Upper lobe of right lung (tissue), 1 donor: ENCODE data around the gene BRD1. TPM values are rescaled to one million over a fixed set of nuclear protein-coding genes. Genes with fewer than 3 reads are reported as not detected.
"Not testable (repeated sequence)": the region's sequence is repeated elsewhere in the genome, so short reads cannot be mapped to it uniquely, and the experiment has no call there.

Source experiments
- ATAC-seq: fragments of 200-7000 bp; cut with Tn5 transposase; one replicate; pipeline ENCODE4 v1.9.1; 2020; ENCODE audit warnings: mild to moderate bottlenecking, moderate library complexity
- DNase-seq: peaks from one replicate; pipeline ENCODE4 v3.0.0-alpha.2; 2020
- H3K27ac ChIP-seq: fragments of 200-600 bp; one replicate; pipeline ENCODE4 v1.8.0; 2022
- H3K27me3 ChIP-seq: fragments of 200-600 bp; one replicate; pipeline ENCODE4 v1.8.0; 2022; ENCODE audit warnings: mild to moderate bottlenecking
- H3K36me3 ChIP-seq: fragments of 200-600 bp; one replicate; pipeline ENCODE4 v1.8.0; 2022
- H3K4me1 ChIP-seq: fragments of 200-600 bp; one replicate; pipeline ENCODE4 v1.8.0; 2022
- H3K4me3 ChIP-seq: fragments of 200-600 bp; one replicate; pipeline ENCODE4 v1.8.0; 2022; ENCODE audit warnings: mild to moderate bottlenecking
- H3K9me3 ChIP-seq: fragments of 200-600 bp; one replicate; pipeline ENCODE4 v1.8.0; 2022
- intact Hi-C: fragments of 100-400 bp; cut with DNase I; formaldehyde crosslinking; loops from one replicate; pipeline ENCODE4 v1.11.0; 2022
- total RNA-seq: library from RNA; stranded (reverse); fragmentation: NEBNext Ultra II Directional; extraction: Animal tissue kit (Norgen Biotek cat#: 25700); gene quantifications from one replicate; pipeline ENCODE4 v1.2.1, GENCODE V29; 2021
- TF ChIP-seq, protein P1 (sequence below): fragments of 200-600 bp; IDR thresholded peaks from one replicate; pipeline ENCODE4 v1.8.0; 2022; ENCODE audit warnings: antibody characterized with exemption
- donor health status: DM: no; HTN: yes; CAD: no; lungs with severe emphysema.

The BRD1 gene
- total RNA-seq, 1 donor from 2014 or later = 39.0 TPM

DNA sequence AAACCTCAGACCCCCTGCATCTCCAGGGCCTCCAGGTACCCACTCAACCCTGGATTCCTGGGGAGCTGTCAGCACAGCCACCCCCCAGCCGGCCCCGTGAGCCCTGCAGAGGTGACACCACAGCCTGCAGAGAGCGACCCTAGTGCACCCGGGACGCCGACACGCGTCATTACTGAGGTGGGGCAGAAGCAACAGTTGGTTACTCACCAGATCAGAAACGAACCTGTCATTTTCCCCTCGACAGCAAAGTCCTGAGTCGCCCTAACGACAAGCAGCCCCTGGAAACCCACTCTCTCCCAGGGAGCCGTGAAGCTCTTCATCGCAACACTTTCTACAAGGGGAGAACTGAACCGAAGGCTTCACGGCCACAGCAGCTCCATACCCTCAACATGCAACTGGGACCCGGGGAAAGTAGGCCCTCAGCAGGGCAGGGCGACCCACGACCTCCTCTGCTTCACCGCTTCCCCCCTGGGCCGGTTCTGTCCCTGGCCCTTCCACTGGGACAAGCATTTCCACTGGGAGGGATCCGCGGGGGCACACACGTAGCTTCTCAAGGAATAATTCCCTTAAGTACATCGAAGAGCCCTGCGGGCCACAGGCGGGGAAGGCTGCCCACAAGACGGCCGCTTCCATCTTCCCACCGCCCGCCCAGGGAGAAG lies 1.6 kb downstream of the BRD1 start:
- no peaks in the 10 kb centered on the region for H3K9me3 ChIP-seq
- no peaks in the 10 kb centered on the region for H3K27me3 ChIP-seq
- no peak for DNase-seq
- ATAC-seq = no peak
- H3K4me1 ChIP-seq = peaks cover 30% of the 10 kb centered on the region
- TF ChIP-seq, protein P1, sequence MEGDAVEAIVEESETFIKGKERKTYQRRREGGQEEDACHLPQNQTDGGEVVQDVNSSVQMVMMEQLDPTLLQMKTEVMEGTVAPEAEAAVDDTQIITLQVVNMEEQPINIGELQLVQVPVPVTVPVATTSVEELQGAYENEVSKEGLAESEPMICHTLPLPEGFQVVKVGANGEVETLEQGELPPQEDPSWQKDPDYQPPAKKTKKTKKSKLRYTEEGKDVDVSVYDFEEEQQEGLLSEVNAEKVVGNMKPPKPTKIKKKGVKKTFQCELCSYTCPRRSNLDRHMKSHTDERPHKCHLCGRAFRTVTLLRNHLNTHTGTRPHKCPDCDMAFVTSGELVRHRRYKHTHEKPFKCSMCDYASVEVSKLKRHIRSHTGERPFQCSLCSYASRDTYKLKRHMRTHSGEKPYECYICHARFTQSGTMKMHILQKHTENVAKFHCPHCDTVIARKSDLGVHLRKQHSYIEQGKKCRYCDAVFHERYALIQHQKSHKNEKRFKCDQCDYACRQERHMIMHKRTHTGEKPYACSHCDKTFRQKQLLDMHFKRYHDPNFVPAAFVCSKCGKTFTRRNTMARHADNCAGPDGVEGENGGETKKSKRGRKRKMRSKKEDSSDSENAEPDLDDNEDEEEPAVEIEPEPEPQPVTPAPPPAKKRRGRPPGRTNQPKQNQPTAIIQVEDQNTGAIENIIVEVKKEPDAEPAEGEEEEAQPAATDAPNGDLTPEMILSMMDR = no peak
- peaks cover 29% of the 10 kb centered on the region for H3K36me3 ChIP-seq
- intact Hi-C loops = loop anchor here (10.0 kb wide), 1 partner anchor 51 kb away; no protein-coding TSS in a partner anchor
- H3K27ac ChIP-seq = peak overlapping the region; percentile 88
- H3K4me3 ChIP-seq = peak overlapping the region; percentile 88

DNA sequence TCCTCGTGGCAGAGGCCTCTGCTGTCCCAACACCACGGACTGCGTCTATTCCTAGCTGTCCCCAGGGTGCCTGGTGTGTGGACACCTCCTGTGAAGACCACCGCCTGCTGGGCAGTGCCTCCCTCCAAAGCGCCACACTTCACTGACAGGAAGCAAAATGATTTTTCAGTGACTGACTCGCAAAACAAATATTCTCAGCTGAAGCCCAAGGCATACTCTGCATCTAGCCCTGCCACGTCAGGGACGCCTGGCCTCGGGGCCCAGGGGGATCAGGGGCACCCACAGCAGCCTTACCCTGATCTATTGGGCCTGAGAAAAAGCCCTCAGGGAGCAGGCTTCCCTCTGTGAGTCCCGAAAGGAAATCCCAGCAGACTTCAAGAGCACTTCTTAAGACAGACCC lies 2.2 kb downstream of the BRD1 start:
- Histone ChIP-seq H3K36me3 (peaks cover 35% of the 10 kb centered on the region), H3K27ac (no peak overlapping the region), H3K4me1 (peaks cover 34% of the 10 kb centered on the region), H3K9me3 (no peaks in the 10 kb centered on the region), H3K27me3 (no peaks in the 10 kb centered on the region), H3K4me3 (peak overlapping the region; percentile 88)
- intact Hi-C loops = loop anchor here (10.0 kb wide), 1 partner anchor 51 kb away; no protein-coding TSS in a partner anchor
- ATAC-seq (no peak), DNase-seq (no peak)
- TF ChIP-seq, protein P1 = no peak

DNA sequence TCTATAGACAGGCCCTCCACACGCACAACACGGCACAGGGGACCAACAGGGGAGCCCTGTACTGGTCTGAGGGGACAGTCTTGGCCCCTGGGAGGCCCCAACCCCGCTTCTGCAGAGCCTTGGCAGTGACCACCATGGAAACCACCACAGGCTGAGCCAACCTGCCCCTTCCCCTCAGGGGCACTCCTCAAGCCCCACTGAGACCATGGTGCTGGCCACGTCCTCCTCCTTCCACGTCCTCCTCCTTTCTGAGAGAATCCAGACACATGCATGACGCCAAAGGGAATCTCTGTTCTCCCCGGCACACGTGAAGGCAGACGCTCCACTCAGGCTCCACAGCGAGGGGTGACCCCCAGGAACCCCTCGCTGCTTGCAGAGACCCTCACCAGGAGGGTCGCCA lies 2.7 kb downstream of the BRD1 start:
- DNase-seq = no peak
- H3K27ac ChIP-seq = no peak overlapping the region
- H3K27me3 ChIP-seq = no peaks in the 10 kb centered on the region
- TF ChIP-seq, protein P1 = no peak
- H3K36me3 ChIP-seq = peaks cover 40% of the 10 kb centered on the region
- no peak for ATAC-seq
- intact Hi-C loops = loop anchor here (10.0 kb wide), 1 partner anchor 50 kb away; no protein-coding TSS in a partner anchor
- peaks cover 34% of the 10 kb centered on the region for H3K4me1 ChIP-seq
- H3K9me3 ChIP-seq = no peaks in the 10 kb centered on the region
- no peak overlapping the region for H3K4me3 ChIP-seq

DNA sequence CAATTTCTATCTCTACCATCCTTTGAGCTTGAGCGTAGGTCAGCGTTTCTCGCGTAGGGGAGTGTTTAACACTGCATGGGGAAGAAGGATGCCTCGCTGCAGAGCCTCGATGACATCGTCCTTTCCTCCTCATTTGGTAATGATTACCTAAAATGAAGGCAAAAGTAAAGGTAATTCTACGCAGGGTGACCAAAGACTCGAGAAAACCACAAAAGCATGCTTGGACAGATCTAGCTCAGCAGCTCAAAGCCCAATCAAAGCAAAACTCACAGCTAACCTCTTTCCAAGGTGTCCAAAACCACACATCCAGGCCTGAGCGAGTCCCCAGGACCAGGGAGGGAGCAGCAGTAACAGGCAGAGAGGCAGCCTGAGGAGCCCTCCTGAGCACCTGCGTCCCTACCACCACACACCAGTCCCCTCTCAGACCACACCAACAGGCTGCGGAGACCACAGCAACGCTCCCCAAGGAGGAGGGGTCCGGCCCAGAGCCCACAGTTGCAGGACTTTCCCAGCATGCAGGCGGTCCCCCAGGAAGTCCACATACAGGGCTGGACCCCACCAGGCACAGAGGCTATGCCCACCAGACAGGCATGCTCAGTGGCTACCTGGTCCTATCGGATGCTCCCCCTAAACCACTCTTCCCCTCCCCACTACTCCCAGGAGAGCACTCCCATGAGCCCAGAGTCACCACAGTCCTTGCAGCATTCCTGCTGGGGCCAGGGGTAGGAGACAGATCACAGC lies 3.3 kb downstream of the BRD1 start:
- TF ChIP-seq, protein P1 = no peak
- ATAC-seq (no peak), DNase-seq (no peak)
- peaks cover 46% of the 10 kb centered on the region for H3K36me3 ChIP-seq
- intact Hi-C loops = loop anchor here (10.0 kb wide), 1 partner anchor 50 kb away; no protein-coding TSS in a partner anchor
- H3K27ac ChIP-seq = no peak overlapping the region
- H3K4me1 ChIP-seq = peaks cover 34% of the 10 kb centered on the region
- H3K27me3 ChIP-seq = no peaks in the 10 kb centered on the region
- no peak overlapping the region for H3K4me3 ChIP-seq
- H3K9me3 ChIP-seq = no peaks in the 10 kb centered on the region

DNA sequence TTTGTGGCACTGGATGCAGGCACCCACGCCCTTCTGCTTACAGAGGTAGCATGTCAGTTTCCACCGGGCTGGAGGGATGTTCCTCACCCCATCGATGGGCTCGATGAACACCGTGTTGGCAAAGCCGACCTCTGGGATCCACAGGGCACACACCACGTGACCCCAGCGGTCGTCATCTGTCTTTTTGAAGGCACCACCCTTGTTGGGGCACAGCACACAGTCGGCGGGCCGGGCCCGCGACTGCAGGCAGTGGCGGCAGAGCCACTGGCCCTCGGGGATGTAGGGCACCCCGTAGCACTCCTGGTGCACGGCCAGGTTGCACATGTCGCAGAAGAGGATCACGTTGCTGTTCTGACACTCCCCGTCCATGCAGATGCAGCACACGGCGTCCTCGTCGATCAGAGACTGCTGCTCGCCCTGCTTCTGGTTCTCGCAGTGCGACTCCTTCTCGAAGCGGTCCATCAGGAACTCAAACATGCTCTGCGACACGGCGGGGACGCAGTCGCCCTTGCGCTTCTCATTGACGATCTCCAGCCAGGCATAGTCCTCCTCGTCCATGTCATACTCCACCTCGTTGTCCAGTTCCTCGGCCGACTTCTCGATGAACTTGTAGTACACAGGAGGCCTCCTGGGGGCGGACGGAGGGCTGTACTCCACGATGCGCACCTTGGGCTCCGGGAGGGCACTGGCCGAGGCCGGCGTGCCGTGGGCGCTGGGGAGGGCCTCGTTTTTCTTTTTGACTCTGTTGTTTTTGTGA lies 4.2 kb downstream of the BRD1 start:
- ATAC-seq (no peak), DNase-seq (no peak)
- intact Hi-C loops = loop anchor here (10.0 kb wide), 1 partner anchor 49 kb away; no protein-coding TSS in a partner anchor
- peaks cover 55% of the 10 kb centered on the region for H3K36me3 ChIP-seq
- H3K27ac ChIP-seq = no peak overlapping the region
- H3K27me3 ChIP-seq = no peaks in the 10 kb centered on the region
- no peaks in the 10 kb centered on the region for H3K9me3 ChIP-seq
- TF ChIP-seq, protein P1 = no peak
- H3K4me1 ChIP-seq = peaks cover 34% of the 10 kb centered on the region
- no peak overlapping the region for H3K4me3 ChIP-seq

DNA sequence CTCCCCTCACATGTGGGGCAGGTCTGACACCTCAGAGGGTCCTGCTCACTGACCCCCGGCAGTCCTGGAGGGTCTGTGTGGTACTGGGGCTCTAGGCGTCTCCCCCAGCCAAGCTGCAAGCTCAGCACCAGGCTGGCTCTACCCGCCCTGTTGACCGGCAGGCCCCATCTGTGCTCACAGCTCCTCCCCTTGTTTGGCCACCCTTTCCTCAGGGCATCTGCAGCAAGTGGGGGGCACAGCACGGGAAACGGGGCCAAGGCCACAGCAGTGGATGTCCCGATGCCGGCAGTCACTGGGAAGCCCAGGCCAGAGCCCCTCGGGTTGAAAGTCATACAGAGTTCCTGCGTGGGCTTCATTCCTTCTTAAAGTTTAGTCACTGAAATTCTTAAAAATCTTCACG lies 5.9 kb downstream of the BRD1 start:
- intact Hi-C loops = loop anchor here (10.0 kb wide), 1 partner anchor 47 kb away; no protein-coding TSS in a partner anchor
- not testable (repeated sequence) for ATAC-seq
- peaks cover 72% of the 10 kb centered on the region for H3K36me3 ChIP-seq

More for the DNA sequence above, 5.9 kb downstream of the BRD1 start:
- H3K4me1 ChIP-seq = peaks cover 34% of the 10 kb centered on the region
- H3K9me3 ChIP-seq, DNase-seq, H3K27me3 ChIP-seq, H3K27ac ChIP-seq, H3K4me3 ChIP-seq: not testable (repeated sequence)
